Mesothelial cell of epicardium (in vitro differentiated cells): ENCODE data around the gene GALNT9. TPM values are rescaled to one million over a fixed set of nuclear protein-coding genes. Genes with fewer than 3 reads are reported as not detected.

Experiments
- DNase-seq, 2 experiments: peaks; one replicate each; pipeline ENCODE4 v3.0.0; 2021; ENCODE audit warnings: low spot score in 2 of 2; ENCODE audit not compliant: unreplicated experiment in 2 of 2
- H3K27ac Mint-ChIP-seq: 2 replicates; pipeline ENCODE4 v1.8.0; 2021; ENCODE audit warnings: mixed read lengths
- H3K27me3 Mint-ChIP-seq: 2 replicates; pipeline ENCODE4 v1.8.0; 2021; ENCODE audit warnings: low read depth, mixed read lengths
- H3K36me3 Mint-ChIP-seq: 2 replicates; pipeline ENCODE4 v1.8.0; 2021; ENCODE audit warnings: mixed read lengths
- H3K4me1 Mint-ChIP-seq: 2 replicates; pipeline ENCODE4 v1.8.0; 2021; ENCODE audit warnings: mixed read lengths
- H3K4me3 Mint-ChIP-seq: 2 replicates; pipeline ENCODE4 v1.8.0; 2021; ENCODE audit warnings: mild to moderate bottlenecking, moderate library complexity, mixed read lengths
- H3K9me3 Mint-ChIP-seq: 2 replicates; pipeline ENCODE4 v1.8.0; 2021; ENCODE audit warnings: mixed read lengths
- CTCF ChIP-seq: fragments of 200-600 bp; sonication (generic); IDR thresholded peaks from one replicate; pipeline ENCODE4 v1.5.0; 2021; ENCODE audit warnings: antibody characterized with exemption; ENCODE audit not compliant: unreplicated experiment
- total RNA-seq: library from RNA; stranded (reverse); gene quantifications from 3 replicates; pipeline ENCODE4 v1.2.1, GENCODE V29; 2021

GALNT9 gene
- total RNA-seq, 1 donor from 2014 or later = 4.8 TPM

GRCh38 chr12:132373901-132374611 is 44.7 kb upstream of the GALNT9 start:
- Mint-ChIP-seq H3K4me3 (no peak overlapping the region), H3K4me1 (no peaks in the 10 kb centered on the region), H3K9me3 (peaks cover 11% of the 10 kb centered on the region), H3K36me3 (no peaks in the 10 kb centered on the region), H3K27ac (no peak overlapping the region), H3K27me3 (peaks cover 85% of the 10 kb centered on the region)
- no peak for TF ChIP-seq CTCF
- no peak for DNase-seq

DNA sequence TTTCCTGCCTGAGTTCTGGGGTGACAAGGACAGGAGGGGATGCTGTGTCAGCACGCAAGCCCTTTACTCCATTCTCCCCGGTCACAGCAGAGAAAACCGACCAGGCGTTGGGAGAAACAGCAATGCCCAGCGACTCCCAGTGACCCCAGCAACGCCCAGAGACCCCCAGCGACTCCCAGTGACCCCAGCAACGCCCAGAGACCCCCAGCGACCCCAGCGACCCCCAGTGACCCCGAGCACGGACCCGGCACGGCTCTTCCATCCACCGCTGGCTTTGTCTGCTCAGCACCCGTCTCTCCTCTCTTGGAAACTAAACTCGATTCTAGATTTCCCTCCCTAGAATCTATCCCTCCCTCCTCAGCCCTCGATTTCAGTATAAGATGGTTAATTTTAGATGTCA is 38.5 kb upstream of the GALNT9 start:
- no peak for DNase-seq
- Mint-ChIP-seq H3K36me3 (no peaks in the 10 kb centered on the region), H3K27ac (no peak overlapping the region), H3K4me3 (no peak overlapping the region), H3K9me3 (peaks cover 11% of the 10 kb centered on the region), H3K27me3 (peaks cover 54% of the 10 kb centered on the region), H3K4me1 (no peaks in the 10 kb centered on the region)
- no peak for TF ChIP-seq CTCF

- Mint-ChIP-seq H3K4me3 (no peak overlapping the region), H3K4me1 (no peaks in the 10 kb centered on the region), H3K27ac (no peak overlapping the region), H3K9me3 (peaks cover 11% of the 10 kb centered on the region), H3K27me3 (peaks cover 50% of the 10 kb centered on the region), H3K36me3 (no peaks in the 10 kb centered on the region)
- DNase-seq = no peak
- TF ChIP-seq CTCF = no peak
These were observed 37.9 kb upstream of the GALNT9 start for GRCh38 chr12:132367071-132367851.

DNA sequence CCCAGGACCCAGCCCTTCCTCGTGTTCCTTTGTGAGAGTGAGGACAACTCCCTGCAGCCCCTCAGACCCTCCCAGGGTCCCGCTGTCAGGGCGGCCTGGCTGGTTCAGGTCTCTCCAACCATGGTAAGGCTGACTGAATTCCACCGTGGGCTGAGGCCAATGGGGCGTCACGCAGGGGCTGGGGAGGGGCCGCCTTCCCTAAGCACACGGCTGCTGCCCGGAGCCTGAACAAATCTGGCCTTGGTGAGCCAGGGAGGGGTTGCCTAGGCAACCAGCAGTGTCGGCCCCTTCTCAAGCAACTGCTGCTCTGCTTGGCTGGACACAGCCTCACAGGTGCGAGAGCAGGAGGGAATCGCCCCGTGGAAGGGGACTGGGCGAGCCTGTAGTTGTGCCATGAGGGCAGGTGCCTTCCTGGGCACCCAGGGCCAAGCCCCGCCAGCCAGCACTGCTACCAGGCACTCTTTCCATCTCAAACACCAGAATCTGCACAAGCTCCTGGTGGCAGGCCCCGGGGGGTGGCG is 37.0 kb upstream of the GALNT9 start:
- DNase-seq = no peak
- no peak overlapping the region for H3K4me3 Mint-ChIP-seq
- no peak overlapping the region for H3K27ac Mint-ChIP-seq
- H3K9me3 Mint-ChIP-seq = peaks cover 6% of the 10 kb centered on the region
- no peaks in the 10 kb centered on the region for H3K36me3 Mint-ChIP-seq
- no peak for TF ChIP-seq CTCF
- peaks cover 43% of the 10 kb centered on the region for H3K27me3 Mint-ChIP-seq
- no peaks in the 10 kb centered on the region for H3K4me1 Mint-ChIP-seq

DNA sequence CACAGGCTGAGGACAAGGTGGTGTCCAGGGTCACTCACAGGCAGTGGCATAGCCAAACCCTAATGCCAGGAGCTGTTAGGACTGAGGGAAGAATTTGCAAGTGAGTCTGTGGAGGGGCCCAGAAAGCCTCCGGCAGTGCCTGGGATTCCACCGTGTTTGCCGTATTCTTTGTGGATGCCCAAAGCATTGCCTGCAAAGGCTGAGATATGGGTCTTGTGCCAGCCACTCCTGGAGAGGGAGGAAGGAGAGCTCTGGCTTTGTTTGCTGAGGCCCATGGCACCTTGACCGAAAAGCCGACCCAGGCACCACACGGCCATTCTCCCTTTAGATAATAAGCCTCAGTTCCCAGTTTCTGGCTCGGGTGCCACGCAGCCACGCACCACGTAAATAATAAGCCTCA is 35.8 kb upstream of the GALNT9 start:
- Mint-ChIP-seq H3K36me3 (no peaks in the 10 kb centered on the region), H3K4me1 (no peaks in the 10 kb centered on the region), H3K9me3 (no peaks in the 10 kb centered on the region), H3K27me3 (peaks cover 32% of the 10 kb centered on the region), H3K27ac (no peak overlapping the region), H3K4me3 (no peak overlapping the region)
- no peak for TF ChIP-seq CTCF
- DNase-seq = no peak
